ENCODE measurements around the gene CDH13.

CDH13 gene

DNA sequence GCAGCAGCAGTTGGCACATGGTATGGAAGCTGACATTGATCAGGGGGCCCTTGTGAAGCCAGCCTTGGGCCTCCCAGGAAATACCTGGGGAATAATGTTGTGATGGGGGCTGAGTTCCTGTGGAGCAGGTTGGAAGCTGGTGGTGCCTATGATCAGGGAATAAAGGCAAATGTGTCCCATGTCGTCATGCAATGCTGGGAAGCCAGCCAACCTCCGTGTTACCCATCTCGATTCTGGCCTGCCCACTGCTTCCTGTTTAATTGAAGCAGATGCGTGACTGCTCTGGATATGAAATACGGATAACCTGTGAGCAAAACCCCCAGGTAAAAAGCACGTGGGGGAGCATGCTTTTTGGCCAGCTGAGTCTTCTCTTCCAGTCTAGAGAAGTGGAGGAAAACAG, 600.6 kb downstream of the CDH13 start:
- TF ChIP-seq GABPA (IDR thresholded peaks at IDR 0.05; ENCODE audit: low read depth) = no peak
- no peak for TF ChIP-seq SPI1 (IDR thresholded peaks at IDR 0.05; ENCODE audit: borderline replicate concordance, low read depth)
- TF ChIP-seq, protein P1, sequence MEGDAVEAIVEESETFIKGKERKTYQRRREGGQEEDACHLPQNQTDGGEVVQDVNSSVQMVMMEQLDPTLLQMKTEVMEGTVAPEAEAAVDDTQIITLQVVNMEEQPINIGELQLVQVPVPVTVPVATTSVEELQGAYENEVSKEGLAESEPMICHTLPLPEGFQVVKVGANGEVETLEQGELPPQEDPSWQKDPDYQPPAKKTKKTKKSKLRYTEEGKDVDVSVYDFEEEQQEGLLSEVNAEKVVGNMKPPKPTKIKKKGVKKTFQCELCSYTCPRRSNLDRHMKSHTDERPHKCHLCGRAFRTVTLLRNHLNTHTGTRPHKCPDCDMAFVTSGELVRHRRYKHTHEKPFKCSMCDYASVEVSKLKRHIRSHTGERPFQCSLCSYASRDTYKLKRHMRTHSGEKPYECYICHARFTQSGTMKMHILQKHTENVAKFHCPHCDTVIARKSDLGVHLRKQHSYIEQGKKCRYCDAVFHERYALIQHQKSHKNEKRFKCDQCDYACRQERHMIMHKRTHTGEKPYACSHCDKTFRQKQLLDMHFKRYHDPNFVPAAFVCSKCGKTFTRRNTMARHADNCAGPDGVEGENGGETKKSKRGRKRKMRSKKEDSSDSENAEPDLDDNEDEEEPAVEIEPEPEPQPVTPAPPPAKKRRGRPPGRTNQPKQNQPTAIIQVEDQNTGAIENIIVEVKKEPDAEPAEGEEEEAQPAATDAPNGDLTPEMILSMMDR (IDR thresholded peaks at IDR 0.05; ENCODE audit: insufficient read depth, low read length) = no peak
- TF ChIP-seq, protein P2, sequence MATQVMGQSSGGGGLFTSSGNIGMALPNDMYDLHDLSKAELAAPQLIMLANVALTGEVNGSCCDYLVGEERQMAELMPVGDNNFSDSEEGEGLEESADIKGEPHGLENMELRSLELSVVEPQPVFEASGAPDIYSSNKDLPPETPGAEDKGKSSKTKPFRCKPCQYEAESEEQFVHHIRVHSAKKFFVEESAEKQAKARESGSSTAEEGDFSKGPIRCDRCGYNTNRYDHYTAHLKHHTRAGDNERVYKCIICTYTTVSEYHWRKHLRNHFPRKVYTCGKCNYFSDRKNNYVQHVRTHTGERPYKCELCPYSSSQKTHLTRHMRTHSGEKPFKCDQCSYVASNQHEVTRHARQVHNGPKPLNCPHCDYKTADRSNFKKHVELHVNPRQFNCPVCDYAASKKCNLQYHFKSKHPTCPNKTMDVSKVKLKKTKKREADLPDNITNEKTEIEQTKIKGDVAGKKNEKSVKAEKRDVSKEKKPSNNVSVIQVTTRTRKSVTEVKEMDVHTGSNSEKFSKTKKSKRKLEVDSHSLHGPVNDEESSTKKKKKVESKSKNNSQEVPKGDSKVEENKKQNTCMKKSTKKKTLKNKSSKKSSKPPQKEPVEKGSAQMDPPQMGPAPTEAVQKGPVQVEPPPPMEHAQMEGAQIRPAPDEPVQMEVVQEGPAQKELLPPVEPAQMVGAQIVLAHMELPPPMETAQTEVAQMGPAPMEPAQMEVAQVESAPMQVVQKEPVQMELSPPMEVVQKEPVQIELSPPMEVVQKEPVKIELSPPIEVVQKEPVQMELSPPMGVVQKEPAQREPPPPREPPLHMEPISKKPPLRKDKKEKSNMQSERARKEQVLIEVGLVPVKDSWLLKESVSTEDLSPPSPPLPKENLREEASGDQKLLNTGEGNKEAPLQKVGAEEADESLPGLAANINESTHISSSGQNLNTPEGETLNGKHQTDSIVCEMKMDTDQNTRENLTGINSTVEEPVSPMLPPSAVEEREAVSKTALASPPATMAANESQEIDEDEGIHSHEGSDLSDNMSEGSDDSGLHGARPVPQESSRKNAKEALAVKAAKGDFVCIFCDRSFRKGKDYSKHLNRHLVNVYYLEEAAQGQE (IDR thresholded peaks at IDR 0.05; ENCODE audit: insufficient replicate concordance, low read depth) = no peak
- no peak for TF ChIP-seq POLR2AphosphoS5 (IDR thresholded peaks at IDR 0.05; ENCODE audit: low read depth)
- no peak overlapping the region for H3K27ac ChIP-seq (replicated peaks)
- no peak for DNase-seq (ENCODE audit: low read depth in 1 of 2, low spot score in 1 of 2)
- no peak overlapping the region for H3K4me3 ChIP-seq (replicated peaks; ENCODE audit: insufficient read depth, low read length)
- H3K27me3 ChIP-seq (ENCODE audit: insufficient read depth, poor library complexity, severe bottlenecking) = no peaks in the 10 kb centered on the region

DNA sequence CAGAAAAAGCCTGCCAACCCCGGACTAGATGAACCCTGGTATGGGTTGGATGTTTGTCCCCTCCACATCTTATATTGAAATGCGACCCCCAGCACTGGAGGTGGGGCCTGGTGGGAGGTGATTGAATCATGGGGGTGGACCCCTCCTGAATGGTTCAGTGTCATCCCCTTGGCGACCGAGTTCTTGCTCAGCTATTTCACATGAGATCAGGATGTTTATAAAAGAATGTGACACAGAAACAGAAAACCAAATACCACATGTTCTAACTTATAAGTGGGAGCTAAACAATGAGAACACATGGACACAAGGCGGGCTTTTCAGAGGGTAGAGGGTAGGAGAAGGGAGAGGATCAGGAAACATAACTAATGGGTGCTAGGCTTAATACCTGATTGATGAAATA, 605.0 kb downstream of the CDH13 start:
- DNase-seq (ENCODE audit: low read depth in 1 of 2, low spot score in 1 of 2) = no peak

DNA sequence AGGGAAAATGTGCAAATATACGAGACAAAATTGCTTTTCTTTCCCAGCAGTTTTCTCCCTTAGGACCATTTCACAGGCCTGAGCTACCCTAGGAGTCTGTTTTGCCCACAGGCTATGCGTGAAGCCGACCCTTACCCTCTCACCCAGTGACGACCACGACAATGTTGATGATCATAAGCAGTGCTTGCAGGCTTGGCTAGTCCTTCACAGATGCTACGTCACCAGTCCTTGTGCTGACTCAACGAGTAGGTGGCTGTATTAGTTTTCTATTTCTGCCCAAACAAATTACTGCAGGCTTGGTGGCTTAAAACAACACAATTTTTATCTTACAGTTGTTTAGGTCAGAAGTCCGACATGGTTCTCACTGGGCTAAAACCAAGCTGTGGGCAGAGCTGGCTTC, 606.4 kb downstream of the CDH13 start:
- no peak for DNase-seq (ENCODE audit: low read depth in 1 of 2, low spot score in 1 of 2)
- Histone ChIP-seq H3K27me3 (ENCODE audit: insufficient read depth, poor library complexity, severe bottlenecking) (no peaks in the 10 kb centered on the region), H3K4me3 (replicated peaks; ENCODE audit: insufficient read depth, low read length) (no peak overlapping the region), H3K27ac (replicated peaks) (no peak overlapping the region)
- TF ChIP-seq SPI1 (IDR thresholded peaks at IDR 0.05; ENCODE audit: borderline replicate concordance, low read depth) (no peak), POLR2AphosphoS5 (IDR thresholded peaks at IDR 0.05; ENCODE audit: low read depth) (no peak), GABPA (IDR thresholded peaks at IDR 0.05; ENCODE audit: low read depth) (no peak)
- TF ChIP-seq, protein P1 (IDR thresholded peaks at IDR 0.05; ENCODE audit: insufficient read depth, low read length) = no peak
- TF ChIP-seq, protein P2 (IDR thresholded peaks at IDR 0.05; ENCODE audit: insufficient replicate concordance, low read depth) = no peak

More for the DNA sequence above, 605.0 kb downstream of the CDH13 start:
- H3K27me3 ChIP-seq (ENCODE audit: insufficient read depth, poor library complexity, severe bottlenecking) = no peaks in the 10 kb centered on the region
- no peak for TF ChIP-seq SPI1 (IDR thresholded peaks at IDR 0.05; ENCODE audit: borderline replicate concordance, low read depth)
- TF ChIP-seq, protein P2 (IDR thresholded peaks at IDR 0.05; ENCODE audit: insufficient replicate concordance, low read depth) = no peak
- TF ChIP-seq POLR2AphosphoS5 (IDR thresholded peaks at IDR 0.05; ENCODE audit: low read depth) = no peak
- TF ChIP-seq GABPA (IDR thresholded peaks at IDR 0.05; ENCODE audit: low read depth) = no peak
- TF ChIP-seq, protein P1 (IDR thresholded peaks at IDR 0.05; ENCODE audit: insufficient read depth, low read length) = no peak
- no peak overlapping the region for H3K4me3 ChIP-seq (replicated peaks; ENCODE audit: insufficient read depth, low read length)
- H3K27ac ChIP-seq (replicated peaks) = no peak overlapping the region
